H1 (cell line): ENCODE measurements around the gene LIG4. TPM values are rescaled to one million over a fixed set of nuclear protein-coding genes. Genes with fewer than 3 reads are reported as not detected.

ENCODE experiments used
- CTCF ChIA-PET: fragments of 300-600 bp; sonication (Branson Sonifier 250); formaldehyde crosslinking; loops from one replicate; lab custom pipeline; 2021; ENCODE audit not compliant: partially characterized antibody; lab: Charles Lee
- POLR2A ChIA-PET: fragments of 300-600 bp; sonication (Branson Sonifier 250); formaldehyde crosslinking; loops from one replicate; lab custom pipeline; 2021; ENCODE audit warnings: inconsistent platforms; ENCODE audit not compliant: partially characterized antibody; lab: Charles Lee
- DNase-seq, 2 experiments: peaks; one replicate each; pipeline versions ENCODE4 v3.0.0 to v3.0.0-alpha.2; 2010 to 2022; ENCODE audit warnings: low spot score in 2 of 2, low read depth in 1 of 2, mixed read lengths in 1 of 2
- FAIRE-seq: peaks from 2 replicates; lab custom pipeline; 2011; peaks lifted over from hg19 to GRCh38; lab: Jason Lieb, UNC
- H2AFZ ChIP-seq: 2 replicates; pipeline ENCODE4 v1.8.1; 2012; ENCODE audit warnings: low read length, inconsistent platforms
- H2AK5ac ChIP-seq: 2 replicates; pipeline ENCODE4 v1.6.1; 2013; ENCODE audit warnings: low read depth, low read length
- H2BK120ac ChIP-seq: replicated peaks from 2 replicates; pipeline ENCODE3; 2013; ENCODE audit warnings: low read depth, low read length, inconsistent platforms
- H2BK12ac ChIP-seq: 2 replicates; pipeline ENCODE4 v1.6.1; 2013; ENCODE audit warnings: low read depth, low read length
- H2BK15ac ChIP-seq: 2 replicates; pipeline ENCODE4 v1.6.1; 2013; ENCODE audit warnings: low read length
- H2BK20ac ChIP-seq: 2 replicates; pipeline ENCODE4 v1.6.1; 2013; ENCODE audit warnings: low read length
- H2BK5ac ChIP-seq: 2 replicates; pipeline ENCODE4 v1.6.1; 2013; ENCODE audit warnings: low read depth, low read length
- H3K14ac ChIP-seq: 2 replicates; pipeline ENCODE4 v1.6.1; 2013; ENCODE audit warnings: inconsistent platforms; ENCODE audit not compliant: insufficient read length
- H3K18ac ChIP-seq: 2 replicates; pipeline ENCODE4 v1.6.1; 2013; ENCODE audit warnings: low read length; ENCODE audit errors: extremely low read depth
- H3K23ac ChIP-seq: 2 replicates; pipeline ENCODE4 v1.6.1; 2013; ENCODE audit warnings: inconsistent platforms; ENCODE audit not compliant: insufficient read length
- H3K23me2 ChIP-seq: 2 replicates; pipeline ENCODE4 v1.6.1; 2013; ENCODE audit warnings: low read depth, low read length
- H3K27ac ChIP-seq: 2 replicates; pipeline ENCODE4 v1.6.1; 2011; ENCODE audit warnings: low read depth, low read length, inconsistent platforms
- H3K27me3 ChIP-seq, 4 experiments: replicated peaks in 1 of 4; 1 replicate in 1 of 4; 2 replicates in 3 of 4; pipeline versions ENCODE4 v1.6.1 to v1.8.1; 2011 to 2013; ENCODE audit warnings: low read length in 3 of 4, mild to moderate bottlenecking in 3 of 4, inconsistent platforms in 2 of 4, mixed read lengths in 2 of 4, moderate library complexity in 1 of 4; ENCODE audit not compliant: control insufficient read depth in 3 of 4, insufficient read depth in 3 of 4; ENCODE audit errors: extremely low read depth in 1 of 4
- H3K36me3 ChIP-seq, 4 experiments: 2 replicates each; pipeline versions ENCODE4 v1.6.1 to v1.8.1; 2011 to 2013; ENCODE audit warnings: mild to moderate bottlenecking in 4 of 4, low read length in 3 of 4, moderate library complexity in 2 of 4, control low read depth in 1 of 4, inconsistent platforms in 1 of 4; ENCODE audit not compliant: insufficient read depth in 4 of 4, control insufficient read depth in 2 of 4
- H3K4ac ChIP-seq: replicated peaks from 2 replicates; pipeline ENCODE3; 2013; ENCODE audit warnings: low read length, low read depth, mixed read lengths, inconsistent platforms; ENCODE audit not compliant: insufficient read length
- H3K4me1 ChIP-seq, 4 experiments: replicated peaks in 1 of 4; 1 replicate in 1 of 4; 2 replicates in 3 of 4; pipeline versions ENCODE4 v1.6.1 to v1.8.1; 2011 to 2013; ENCODE audit warnings: low read length in 3 of 4, inconsistent platforms in 2 of 4, mixed read lengths in 1 of 4; ENCODE audit not compliant: insufficient read depth in 4 of 4, control insufficient read depth in 3 of 4
- H3K4me2 ChIP-seq, 2 experiments: 2 replicates each; pipeline versions ENCODE4 v1.6.1 to v1.8.1; 2011 to 2013; ENCODE audit warnings: low read depth in 2 of 2, low read length in 2 of 2, control low read depth in 1 of 2, inconsistent platforms in 1 of 2, mild to moderate bottlenecking in 1 of 2; ENCODE audit not compliant: insufficient read depth in 1 of 2
- H3K4me3 ChIP-seq, 4 experiments: fragments of 200-600, 300-600 bp in 1 of 4; sonication (generic), shearing (Covaris generic), sonication (Bioruptor Twin) in 1 of 4; 2 replicates each; pipeline versions ENCODE4 v1.5.1 to v1.8.1; 2011 to 2016; ENCODE audit warnings: low read length in 4 of 4, low read depth in 3 of 4, control low read depth in 2 of 4, inconsistent platforms in 2 of 4, mild to moderate bottlenecking in 2 of 4, mixed read lengths in 1 of 4, moderate library complexity in 1 of 4; ENCODE audit not compliant: insufficient read depth in 2 of 4; ENCODE audit errors: extremely low read depth in 1 of 4
- H3K56ac ChIP-seq: replicated peaks from 2 replicates; pipeline ENCODE3; 2013; ENCODE audit warnings: low read depth, mild to moderate bottlenecking, mixed read lengths, low read length, inconsistent platforms; ENCODE audit not compliant: insufficient read length
- H3K79me1 ChIP-seq: 2 replicates; pipeline ENCODE4 v1.6.1; 2013; ENCODE audit warnings: low read depth, low read length, control low read depth
- H3K79me2 ChIP-seq, 2 experiments: 2 replicates each; pipeline versions ENCODE4 v1.6.1 to v1.8.1; 2012 to 2013; ENCODE audit warnings: low read length in 2 of 2, mild to moderate bottlenecking in 2 of 2, inconsistent platforms in 1 of 2; ENCODE audit not compliant: insufficient read depth in 2 of 2, control insufficient read depth in 1 of 2
- H3K9ac ChIP-seq, 4 experiments: replicated peaks in 1 of 4; 1 replicate in 1 of 4; 2 replicates in 3 of 4; pipeline versions ENCODE4 v1.6.1 to v1.8.1; 2011 to 2013; ENCODE audit warnings: low read depth in 3 of 4, low read length in 3 of 4, control low read depth in 2 of 4, mild to moderate bottlenecking in 2 of 4, moderate library complexity in 2 of 4, inconsistent platforms in 1 of 4; ENCODE audit errors: extremely low read depth in 1 of 4
- H3K9me3 ChIP-seq, 2 experiments: 2 replicates each; pipeline versions ENCODE4 v1.6.1 to v1.8.1; 2012 to 2013; ENCODE audit warnings: mild to moderate bottlenecking in 2 of 2, moderate library complexity in 2 of 2, control low read depth in 1 of 2, inconsistent platforms in 1 of 2, low read depth in 1 of 2, low read length in 1 of 2, mixed read lengths in 1 of 2; ENCODE audit not compliant: insufficient read depth in 2 of 2
- H4K20me1 ChIP-seq, 2 experiments: replicated peaks in 1 of 2; 2 replicates each; pipeline versions ENCODE3 to v1.8.1; 2011 to 2013; ENCODE audit warnings: inconsistent platforms in 2 of 2, low read length in 2 of 2, mild to moderate bottlenecking in 1 of 2; ENCODE audit not compliant: insufficient read depth in 2 of 2, control insufficient read depth in 1 of 2
- H4K5ac ChIP-seq: 2 replicates; pipeline ENCODE4 v1.6.1; 2013; ENCODE audit warnings: low read length, low read depth, mixed read lengths, inconsistent platforms; ENCODE audit not compliant: insufficient read length
- H4K8ac ChIP-seq: 2 replicates; pipeline ENCODE4 v1.8.0; 2013; ENCODE audit warnings: mild to moderate bottlenecking, moderate library complexity, low read length, inconsistent platforms; ENCODE audit not compliant: insufficient read depth; ENCODE audit errors: extremely low read depth
- H4K91ac ChIP-seq: replicated peaks from 2 replicates; pipeline ENCODE3; 2013; ENCODE audit warnings: low read length, mixed read lengths, inconsistent platforms; ENCODE audit not compliant: insufficient read length
- BRCA1 ChIP-seq: IDR thresholded peaks from 2 replicates; pipeline ENCODE4 v1.6.1; 2012; ENCODE audit warnings: low read depth, low read length, improper control_type of control experiment
- CHD1 ChIP-seq: IDR thresholded peaks from 2 replicates; pipeline ENCODE4 v1.6.1; 2012; ENCODE audit warnings: low read depth, low read length, improper control_type of control experiment
- CREB1 ChIP-seq: IDR thresholded peaks from 2 replicates; pipeline ENCODE4 v1.6.1; 2012; ENCODE audit warnings: inconsistent platforms
- CTCF ChIP-seq, 3 experiments: IDR thresholded peaks; 1 replicate in 2 of 3; 2 replicates in 1 of 3; pipeline versions ENCODE4 v1.5.1 to v1.6.1; 2011; ENCODE audit warnings: low read length in 3 of 3, mild to moderate bottlenecking in 3 of 3, inconsistent platforms in 2 of 3, low read depth in 1 of 3, moderate library complexity in 1 of 3; ENCODE audit not compliant: insufficient read depth in 1 of 3; ENCODE audit errors: control extremely low read depth in 1 of 3
- E2F6 ChIP-seq: IDR thresholded peaks from 2 replicates; pipeline ENCODE4 v1.6.1; 2012; ENCODE audit warnings: inconsistent platforms
- HDAC2 ChIP-seq, 2 experiments: fragments of 300-600 bp in 1 of 2; sonication (generic) in 1 of 2; IDR thresholded peaks; 2 replicates each; pipeline ENCODE4 v1.6.1; 2011 to 2012; ENCODE audit warnings: low read depth in 2 of 2, low read length in 2 of 2, mild to moderate bottlenecking in 2 of 2, moderate library complexity in 2 of 2, borderline replicate concordance in 1 of 2, inconsistent platforms in 1 of 2
- KDM1A ChIP-seq: fragments of 200-600, 300-600 bp; sonication (generic); IDR thresholded peaks from 2 replicates; pipeline ENCODE4 v1.7.1; 2016; ENCODE audit warnings: mild to moderate bottlenecking, low read length, borderline replicate concordance
- KDM4A ChIP-seq: IDR thresholded peaks from one replicate; pipeline ENCODE4 v1.7.1; 2012; ENCODE audit warnings: low read depth, mild to moderate bottlenecking, moderate library complexity, low read length, inconsistent platforms; ENCODE audit not compliant: severe bottlenecking
- POLR2A ChIP-seq, 2 experiments: IDR thresholded peaks; 1 replicate in 1 of 2; 2 replicates in 1 of 2; pipeline ENCODE4 v1.6.1; 2011; ENCODE audit warnings: low read depth in 2 of 2, low read length in 2 of 2, mild to moderate bottlenecking in 2 of 2; ENCODE audit errors: control extremely low read depth in 1 of 2
- SIRT6 ChIP-seq: IDR thresholded peaks from one replicate; pipeline ENCODE4 v1.7.1; 2012; ENCODE audit warnings: low read length, inconsistent platforms
- WGBS, 2 experiments: shearing (Covaris generic) in 1 of 2; methylation state at CpG; one replicate each; pipeline versions ENCODE4 v1.1.6 to v1.1.7; 2013 to 2015; ENCODE audit warnings: low lambda C conversion rate in 2 of 2, mixed read lengths in 2 of 2, inconsistent platforms in 1 of 2, low coverage in 1 of 2, missing lambda C conversion rate in 1 of 2; ENCODE audit not compliant: insufficient replicate concordance in 2 of 2, insufficient coverage in 1 of 2, insufficient read length in 1 of 2; ENCODE audit errors: extremely low coverage in 1 of 2, missing lambda C conversion rate in 1 of 2; 5-methylcytosine and 5-hydroxymethylcytosine counted together
- polyA plus RNA-seq, 7 experiments: library from polyadenylated mRNA; depleted of rRNA in 3 of 7; stranded (reverse) in 5 of 7; unstranded in 2 of 7; fragments of >200 nt in 5 of 7; fragments of 200-250 nt in 2 of 7; gene quantifications; 1 replicate in 5 of 7; 2 replicates in 1 of 7; 4 replicates in 1 of 7; pipeline versions ENCODE4 v1.2.1 to v1.2.3, GENCODE V29; 2011 to 2013; ENCODE audit warnings: missing spikeins in 2 of 7, mixed read lengths in 2 of 7
- total RNA-seq: library from RNA; stranded (reverse); fragmentation: NEBNext Ultra II Directional; extraction: Animal tissue kit (Norgen Biotek cat#: 25700); gene quantifications from 2 replicates; pipeline ENCODE4 v1.2.1, GENCODE V29; 2021

The LIG4 gene
- total and polyA plus RNA-seq, 2 of the 8 experiments (the other 6 are each of a cell fraction or from before 2014, with no cell fraction given) = 1.1 to 4.5 TPM

- Histone ChIP-seq H3K14ac (no peak overlapping the region), H3K56ac (no peak overlapping the region), H3K18ac (no peak overlapping the region), H3K27ac (no peak overlapping the region), H4K20me1 (no peaks in the 10 kb centered on the region), H3K23me2 (no peaks in the 10 kb centered on the region), H4K8ac (no peak overlapping the region), H2BK12ac (no peak overlapping the region), H2BK5ac (no peak overlapping the region), H3K27me3 (no peaks in the 10 kb centered on the region), H3K4me2 (no peak overlapping the region), H3K36me3 (no peaks in the 10 kb centered on the region), H3K23ac (no peak overlapping the region), H3K4me1 (no peaks in the 10 kb centered on the region), H3K4me3 (no peak overlapping the region), H4K91ac (no peak overlapping the region), H2BK20ac (no peak overlapping the region), H4K5ac (no peak overlapping the region), H3K79me1 (no peaks in the 10 kb centered on the region), H3K9me3 (no peaks in the 10 kb centered on the region), H3K79me2 (no peaks in the 10 kb centered on the region), H3K9ac (no peak overlapping the region), H3K4ac (no peak overlapping the region), H2BK15ac (no peak overlapping the region), H2BK120ac (no peak overlapping the region), H2AFZ (no peak overlapping the region), H2AK5ac (no peak overlapping the region)
- DNase-seq (no peak), FAIRE-seq (no peak)
- POLR2A ChIA-PET = no interaction called here
- CTCF ChIA-PET = no interaction called here
- 88% methylated on average over 9 of the region's 9 CpGs; no CpG with 5 or more reads in 1 of the 2 experiments for WGBS, 2 experiments
- TF ChIP-seq KDM4A = no peak
- no peak for TF ChIP-seq POLR2A (IDR thresholded peaks at IDR 0.05; ENCODE audit: control extremely low read depth in 1 of 2, low read depth in 2 of 2, low read length in 2 of 2)
- TF ChIP-seq CHD1 = no peak
- TF ChIP-seq CTCF (IDR thresholded peaks at IDR 0.05; ENCODE audit: control extremely low read depth in 1 of 3, insufficient read depth in 1 of 3, low read depth in 1 of 3, low read length in 3 of 3) = no peak
- no peak for TF ChIP-seq HDAC2 (IDR thresholded peaks at IDR 0.05; ENCODE audit: borderline replicate concordance in 1 of 2, low read depth in 2 of 2, low read length in 2 of 2)
- TF ChIP-seq CREB1 = no peak
- TF ChIP-seq BRCA1 = no peak
- no peak for TF ChIP-seq KDM1A
- no peak for TF ChIP-seq E2F6
- no peak for TF ChIP-seq SIRT6
Observed at GRCh38 chr13:108263621-108264355, 48.5 kb upstream of the LIG4 start.
